NCI-H2029 treated with DMSO at 0.1 percent for 48 hours (cell line): ENCODE data around the gene PARVA.

Source experiments
- DNase-seq: peaks from one replicate; lab custom pipeline; 2025; lab: John Stamatoyannopoulos, UW

PARVA gene

GRCh38 chr11:12376259-12377081 lies 901 bp upstream of the PARVA start:
- DNase-seq, result no peak

- peak; percentile 23 for DNase-seq
Observed at GRCh38 chr11:12377824-12378593, 638 bp downstream of the PARVA start.

DNA sequence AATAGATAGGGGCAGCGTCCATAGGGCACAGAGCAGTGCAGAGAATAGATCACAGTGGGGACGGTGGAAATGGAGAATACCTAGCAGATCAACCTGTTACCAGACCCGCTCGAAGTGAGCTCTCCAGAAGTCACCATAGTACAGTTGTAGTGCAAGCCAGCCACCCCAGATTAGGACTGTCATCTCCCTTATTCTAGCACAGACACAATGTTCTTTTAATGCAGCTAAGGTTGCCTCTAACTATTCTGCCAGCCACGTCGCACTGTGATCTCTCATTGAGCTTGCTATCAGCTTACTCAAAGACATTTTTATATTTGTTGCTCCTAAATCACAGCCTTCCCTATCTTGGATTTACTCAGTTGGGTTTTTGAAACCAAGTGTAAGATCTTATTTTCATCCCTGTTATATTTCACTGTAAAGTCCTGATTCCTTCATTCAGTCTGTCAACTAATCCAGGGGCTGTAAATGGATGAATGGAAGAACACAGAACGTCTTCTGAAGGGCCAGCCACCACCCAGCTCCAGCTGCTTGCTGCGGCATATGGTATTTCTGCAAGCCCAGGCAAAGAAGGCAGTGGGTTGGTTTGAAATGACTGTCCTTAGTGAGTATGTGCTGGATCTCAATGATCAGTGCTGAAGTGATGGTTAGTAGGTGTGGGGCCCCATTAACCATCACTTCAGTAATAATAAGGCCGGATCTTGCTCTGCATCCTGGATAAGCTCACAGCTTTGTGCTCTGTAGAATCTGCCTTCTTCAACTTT lies 3.4 kb downstream of the PARVA start:
- no peak for DNase-seq

GRCh38 chr11:12381875-12382274 lies 4.5 kb downstream of the PARVA start:
- DNase-seq, result no peak

GRCh38 chr11:12382451-12382850 lies 5.1 kb downstream of the PARVA start:
- DNase-seq, result no peak

- DNase-seq, result no peak
Observed at GRCh38 chr11:12386309-12386708, 8.9 kb downstream of the PARVA start.

DNA sequence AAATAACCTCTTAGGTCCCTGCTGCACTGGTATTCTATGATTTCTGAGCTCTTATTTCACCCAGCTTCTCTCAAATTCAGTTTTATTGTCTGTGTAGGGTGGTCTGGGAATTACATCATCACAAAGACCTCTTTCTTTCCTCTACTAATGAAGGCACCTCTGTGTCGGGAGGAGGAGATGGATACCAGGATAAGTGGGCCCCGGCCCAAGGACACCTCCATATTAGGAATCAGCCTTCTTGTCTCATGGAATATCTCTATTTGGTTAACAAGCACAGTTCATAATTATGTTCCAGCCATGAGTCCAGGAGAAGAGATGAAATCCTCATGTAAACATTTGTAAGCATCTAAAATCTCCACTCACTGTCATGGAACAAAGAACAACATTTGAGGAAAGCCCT lies 9.4 kb downstream of the PARVA start:
- no peak for DNase-seq

DNA sequence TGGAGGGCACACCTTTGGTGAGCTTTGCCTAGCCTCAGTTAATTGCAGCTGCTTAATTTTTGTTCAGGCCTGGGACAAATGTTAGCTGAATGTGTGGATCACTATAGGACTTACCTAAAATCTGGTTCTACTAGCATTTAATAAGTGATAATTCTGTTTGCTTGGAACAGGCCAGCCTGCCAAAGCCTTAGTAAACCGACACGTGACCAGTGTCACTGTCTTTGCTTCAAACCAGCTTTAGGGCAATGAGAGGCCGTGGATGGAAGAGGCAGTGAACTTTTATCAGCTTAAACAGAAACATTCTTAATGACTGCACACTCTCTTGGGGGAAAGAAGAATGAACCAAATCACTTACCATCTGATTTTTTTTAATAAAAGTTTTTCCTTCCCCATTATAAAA lies 10.8 kb downstream of the PARVA start:
- no peak for DNase-seq

GRCh38 chr11:12388939-12389670 lies 11.7 kb downstream of the PARVA start:
- no peak for DNase-seq

- DNase-seq, result no peak
Observed at GRCh38 chr11:12389676-12390657, 12.6 kb downstream of the PARVA start.

DNA sequence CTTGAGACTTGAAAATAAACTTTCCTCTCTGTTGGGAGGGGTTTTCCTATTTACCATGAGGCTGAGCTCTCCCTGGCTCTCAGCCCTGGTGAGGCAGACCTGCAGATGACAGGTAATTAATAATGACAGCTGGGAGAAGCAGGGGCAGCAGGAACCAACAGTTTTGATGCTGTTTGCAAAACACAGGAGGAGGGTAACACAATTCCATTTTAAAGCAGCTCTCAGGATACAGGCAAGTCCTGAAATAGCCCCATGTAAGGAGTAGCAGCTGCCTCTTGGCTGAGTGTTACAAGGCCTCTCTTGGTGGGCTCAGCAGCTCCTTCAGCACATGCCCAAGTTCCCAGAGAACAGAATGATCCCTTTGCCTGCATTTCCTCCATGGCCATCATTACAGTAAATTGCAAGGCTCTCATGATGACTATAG lies 13.3 kb downstream of the PARVA start:
- DNase-seq, result no peak

DNA sequence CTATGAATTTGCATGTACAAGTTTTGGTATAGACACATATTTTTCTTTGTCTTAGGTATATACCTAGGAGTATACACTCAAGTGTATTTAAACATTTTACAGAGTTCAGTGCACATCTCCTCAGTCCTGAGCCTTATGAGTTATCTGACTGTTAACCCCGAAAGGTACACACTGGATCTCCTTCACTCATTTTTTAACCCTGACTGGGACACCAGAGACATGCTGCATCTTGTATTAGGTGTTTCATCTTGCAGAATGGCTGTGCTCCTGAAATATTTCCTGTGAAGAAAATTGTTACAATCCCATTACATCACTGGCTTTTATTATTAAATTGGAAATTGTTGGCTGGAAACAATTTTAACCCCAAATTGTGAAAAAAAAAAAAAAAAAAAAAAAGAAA lies 15.3 kb downstream of the PARVA start:
- DNase-seq, result no peak

- DNase-seq, result no peak
Observed at GRCh38 chr11:12393691-12394090, 16.3 kb downstream of the PARVA start.

- DNase-seq, result no peak
Observed at GRCh38 chr11:12394601-12395000, 17.2 kb downstream of the PARVA start.

DNA sequence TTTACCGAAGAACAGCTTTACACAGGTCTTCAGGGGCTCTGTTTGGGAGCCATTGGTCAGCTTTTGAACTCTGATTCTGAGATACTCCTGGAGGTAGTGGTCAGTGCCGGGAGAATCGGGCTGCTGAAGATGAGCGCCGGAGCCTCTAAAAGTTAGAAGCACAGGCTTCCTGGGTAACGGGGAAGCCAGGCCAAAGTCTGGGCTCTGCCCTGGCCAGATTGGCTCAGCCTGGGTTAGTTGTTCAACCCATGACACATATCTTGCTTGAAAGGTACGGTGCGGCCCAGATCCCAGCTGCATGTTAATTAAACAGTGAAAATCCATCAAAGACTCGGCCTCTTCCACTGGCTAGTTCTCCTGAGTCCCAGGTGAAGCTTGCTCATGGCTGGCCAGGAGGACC lies 18.0 kb downstream of the PARVA start:
- no peak for DNase-seq

DNA sequence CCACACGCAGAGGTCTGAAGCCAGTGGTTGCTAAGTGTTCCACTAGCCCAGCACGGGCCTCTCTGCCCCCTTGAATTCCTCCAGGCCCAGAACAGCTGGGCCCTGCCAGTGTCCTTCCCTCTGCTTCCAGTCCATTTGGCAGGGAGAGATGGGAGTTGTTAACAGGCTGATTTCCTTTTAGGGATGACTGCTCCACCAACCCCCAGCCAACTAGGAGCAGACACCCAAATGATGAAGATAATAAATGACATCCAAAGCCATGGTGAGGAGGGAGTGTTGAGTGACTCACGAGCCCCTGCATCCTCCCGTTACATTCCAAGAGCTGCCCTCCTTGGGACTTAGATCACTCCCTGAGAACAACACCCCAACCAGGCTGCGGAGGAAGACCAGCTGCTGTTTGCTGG lies 20.6 kb downstream of the PARVA start:
- DNase-seq, result no peak

DNA sequence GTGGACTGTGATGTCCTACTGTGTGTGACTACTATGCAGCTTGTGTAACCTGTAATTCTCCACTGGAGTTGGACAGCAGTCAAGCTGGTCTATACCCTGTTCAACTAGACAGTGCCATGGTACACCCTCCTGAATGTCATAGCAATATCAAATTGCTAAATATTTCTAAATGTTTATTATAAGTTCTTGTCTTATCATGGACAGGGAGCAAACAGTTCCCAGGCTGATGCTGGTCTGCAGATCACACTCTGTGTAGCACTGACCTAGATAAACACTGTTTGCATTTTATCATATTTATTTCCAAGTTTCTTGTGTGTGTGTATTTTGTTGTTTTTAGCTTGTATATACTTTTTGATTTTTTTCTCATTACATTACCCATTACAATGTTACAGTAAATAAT lies 22.0 kb downstream of the PARVA start:
- DNase-seq, result no peak

DNA sequence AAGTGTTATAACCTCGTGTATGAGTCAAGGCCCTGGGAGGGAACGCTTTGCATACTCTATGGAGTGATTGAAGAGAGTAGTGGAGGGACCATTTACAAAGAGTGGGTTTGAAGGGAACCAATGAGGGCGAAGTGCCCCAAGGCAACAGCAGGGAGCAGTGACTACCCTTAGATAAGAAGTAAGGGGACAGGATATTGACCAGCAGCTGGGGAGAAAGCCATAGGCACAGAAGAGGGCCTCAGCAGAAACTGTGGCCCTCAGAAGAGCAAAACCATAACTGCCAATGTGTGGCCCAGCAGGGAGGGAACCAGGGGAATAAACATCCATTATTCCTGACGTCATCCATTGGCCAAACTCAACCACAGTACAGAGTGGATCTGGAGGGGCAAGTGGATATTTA lies 24.7 kb downstream of the PARVA start:
- DNase-seq, result no peak

DNA sequence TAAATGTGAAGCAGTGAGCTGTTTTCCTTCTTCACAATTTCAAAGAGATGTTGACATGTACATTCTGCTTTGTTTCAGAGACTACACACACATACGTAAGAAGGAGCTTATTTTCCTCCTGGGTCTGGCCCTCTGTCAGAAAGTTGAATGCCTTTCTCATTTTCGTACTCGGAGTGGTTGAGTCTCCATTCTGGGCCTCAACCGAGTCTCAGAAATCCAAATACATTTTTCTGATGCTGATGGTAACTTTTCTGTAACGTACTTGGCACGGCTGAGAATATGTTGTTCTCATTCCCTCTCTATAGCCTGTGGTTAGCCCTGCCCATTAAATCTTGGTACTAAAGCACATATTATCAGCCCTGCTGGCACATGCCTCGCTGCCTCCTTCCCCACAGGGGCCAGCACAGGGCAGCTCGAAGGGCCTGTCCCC lies 25.3 kb downstream of the PARVA start:
- no peak for DNase-seq

GRCh38 chr11:12403122-12403996 lies 26.0 kb downstream of the PARVA start:
- no peak for DNase-seq
